ENCODE data around the gene ZSWIM1. TPM values are rescaled to one million over a fixed set of nuclear protein-coding genes. Genes with fewer than 3 reads are reported as not detected.
"Not testable (repeated sequence)": the region's sequence is repeated elsewhere in the genome, so short reads cannot be mapped to it uniquely, and the experiment has no call there.

Gene ZSWIM1
- total and polyA plus RNA-seq, 2 of the 4 experiments (the other 2 are of a cell fraction): 4.2 to 10.0 TPM

GRCh38 chr20:45899046-45899835, 18.2 kb downstream of the ZSWIM1 start (continued):
- TF ChIP-seq ELK1 (IDR thresholded peaks at IDR 0.05; ENCODE audit: borderline replicate concordance, low read depth, low read length): no peak

GRCh38 chr20:45901332-45901731, 20.3 kb downstream of the ZSWIM1 start:
- H3K9me3 ChIP-seq (ENCODE audit: control insufficient read depth, insufficient read depth, low read length); DNase-seq; H4K20me1 ChIP-seq (ENCODE audit: insufficient read depth, low read length); BruUV-seq (replicated peaks); H2BK120ac ChIP-seq (ENCODE audit: low read depth, low read length); H3K27ac ChIP-seq (ENCODE audit: insufficient read depth, low read length); H2BK5ac ChIP-seq (ENCODE audit: low read depth, low read length, poor library complexity, severe bottlenecking); H2BK15ac ChIP-seq (ENCODE audit: low read depth, low read length); H3K4me2 ChIP-seq (ENCODE audit: low read depth, low read length); H3K4ac ChIP-seq (ENCODE audit: low read depth, low read length); H2BK20ac ChIP-seq (ENCODE audit: low read depth, low read length); ATAC-seq (ENCODE audit: low read depth); H3K4me1 ChIP-seq (ENCODE audit: control insufficient read depth, insufficient read depth, low read length); H3K27me3 ChIP-seq (ENCODE audit: control insufficient read depth, insufficient read depth, low read length); H3K18ac ChIP-seq (ENCODE audit: low read depth, low read length); H3K4me3 ChIP-seq (ENCODE audit: insufficient read depth, low read depth, low read length); H4K5ac ChIP-seq (ENCODE audit: low read depth, low read length); dilution Hi-C loops (cut with HindIII; ENCODE audit: low sequenced_read_pairs, unreplicated experiment); H4K91ac ChIP-seq (ENCODE audit: insufficient read depth, low read depth, low read length); H3K23ac ChIP-seq (ENCODE audit: low read depth, low read length); H3K79me1 ChIP-seq (ENCODE audit: low read depth in 1 of 2, low read length in 2 of 2); H2AK9ac ChIP-seq (replicated peaks; ENCODE audit: low read depth, low read length, poor library complexity); H3K9ac ChIP-seq (ENCODE audit: low read depth, low read length); H4K8ac ChIP-seq (ENCODE audit: low read depth in 2 of 2, low read length in 2 of 2); H2AK5ac ChIP-seq (ENCODE audit: low read depth, low read length); CTCF ChIA-PET; H3K14ac ChIP-seq (replicated peaks; ENCODE audit: low read depth, low read length); intact Hi-C loops (cut with micrococcal nuclease); H3K56ac ChIP-seq (ENCODE audit: extremely low read depth, insufficient read depth, low read length); H2AFZ ChIP-seq (replicated peaks; ENCODE audit: low read length, poor library complexity): not testable (repeated sequence)
- WGBS, 2 experiments (ENCODE audit: extremely low coverage in 2 of 2, insufficient read length in 1 of 2): no CpG with 5 or more reads among the region's 6 CpGs
- Histone ChIP-seq H3K36me3 (ENCODE audit: control insufficient read depth, insufficient read depth, low read length) (peaks cover 53% of the 10 kb centered on the region), H3K9me1 (ENCODE audit: insufficient read depth, low read length) (peaks cover 12% of the 10 kb centered on the region)
- in situ Hi-C loops (cut with MboI; ENCODE audit: low sequenced_read_pairs): loop anchor here (25.0 kb wide), 1 partner anchor 564 kb away; the partner anchor contains the start of gene SDC4
- POLR2A ChIA-PET (ENCODE audit: unreplicated experiment): interaction anchor here (0.7 kb wide), 1 partner anchor 12 kb away, joined by 10 read pairs; no protein-coding TSS in a partner anchor
